GM04504 (cell line): ENCODE measurements around the gene PRCC.

Source experiments
- DNase-seq: peaks from one replicate; pipeline ENCODE4 v3.0.0-alpha.2; 2012; ENCODE audit warnings: low read depth

PRCC gene

DNA sequence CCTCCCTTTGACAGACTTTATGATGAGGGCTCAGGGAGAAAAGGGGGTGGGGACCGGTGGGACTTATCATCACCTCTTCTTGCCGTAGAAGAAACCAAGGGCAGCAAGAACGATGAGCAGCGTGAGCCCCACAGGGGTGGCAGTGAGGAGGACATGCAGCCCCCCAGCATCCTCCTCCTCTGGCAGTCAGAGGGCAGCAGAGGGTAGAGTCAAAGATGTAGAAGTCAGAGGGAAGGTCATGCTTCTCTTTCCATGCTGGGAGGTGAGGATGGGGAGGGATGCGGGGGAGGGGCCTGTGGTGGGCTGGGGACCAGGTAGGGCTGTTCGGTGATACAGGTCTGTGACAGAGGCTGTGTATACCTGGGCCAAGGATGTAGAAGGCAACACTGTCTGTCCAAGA is 76.8 kb downstream of the PRCC start:
- DNase-seq, result no peak

DNA sequence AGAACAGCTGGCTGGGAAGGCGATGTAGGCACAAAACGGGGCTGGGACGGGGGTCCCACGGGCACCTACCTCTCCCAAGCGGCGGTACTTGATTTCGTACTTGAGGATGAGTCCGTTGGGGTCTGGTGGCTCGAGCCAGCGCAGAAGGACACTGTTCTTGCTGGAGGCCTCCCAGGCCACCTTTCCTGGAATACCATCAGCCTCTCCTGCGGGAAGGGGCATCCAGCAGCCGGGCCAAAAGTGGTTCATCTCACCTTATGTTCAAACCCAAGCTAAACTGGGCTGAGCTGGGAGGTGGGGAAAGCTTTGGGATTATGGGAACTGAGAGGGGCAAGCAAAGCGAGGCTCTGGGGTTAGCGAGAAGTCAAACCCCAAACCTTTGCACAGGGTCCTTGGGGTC is 77.3 kb downstream of the PRCC start:
- DNase-seq, result no peak

- DNase-seq, result no peak
Observed at GRCh38 chr1:156845055-156845952, 78.0 kb downstream of the PRCC start.

DNA sequence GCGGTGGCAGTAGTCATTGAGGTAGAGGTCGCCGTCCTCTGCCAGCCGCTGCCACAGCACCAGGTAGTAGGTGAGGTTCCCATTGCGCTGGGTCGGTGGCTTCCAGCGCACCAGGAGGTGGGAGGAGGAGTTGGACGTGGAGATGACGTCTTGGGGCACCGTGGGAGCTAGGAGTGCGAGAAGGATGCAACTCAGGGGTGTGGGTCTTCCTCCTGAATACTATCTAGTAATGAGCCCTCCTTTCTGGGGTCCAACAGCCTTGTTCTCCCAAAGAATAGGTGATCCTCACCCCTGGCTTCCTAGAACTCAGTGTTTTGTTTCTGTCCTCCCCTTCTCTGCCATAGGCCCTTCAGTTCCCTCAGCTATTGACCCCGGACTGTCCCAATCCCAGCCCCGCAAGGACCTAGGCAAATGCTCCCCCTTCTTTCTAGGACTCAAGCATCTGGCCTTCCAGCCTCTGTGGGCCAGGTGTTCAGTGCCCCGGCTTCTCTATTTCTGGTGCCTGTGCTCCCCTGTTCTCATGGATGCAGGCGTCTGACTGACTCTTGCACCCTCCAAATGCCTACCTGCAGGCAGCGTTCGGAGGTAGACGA is 78.7 kb downstream of the PRCC start:
- no peak for DNase-seq

DNA sequence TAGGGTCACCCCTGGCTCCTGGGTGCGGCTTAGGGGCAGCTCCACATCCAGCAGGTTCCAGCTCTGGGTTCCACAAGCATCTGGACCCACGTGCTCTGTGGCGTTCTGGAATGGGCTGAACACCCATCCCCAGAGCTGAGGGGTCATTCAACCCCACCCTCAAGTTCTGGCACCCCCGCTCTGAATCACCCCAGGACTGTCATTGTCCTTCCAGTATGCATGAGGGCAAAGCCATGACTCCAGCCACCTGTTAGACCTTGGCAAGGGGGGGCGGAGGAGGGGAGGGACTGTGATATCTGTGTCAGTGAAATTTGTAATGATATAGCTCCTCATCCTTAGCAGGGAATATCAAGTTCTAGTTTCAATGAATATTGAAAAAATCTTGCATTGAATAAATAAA is 79.3 kb downstream of the PRCC start:
- DNase-seq, result no peak

- DNase-seq, result no peak
Observed at GRCh38 chr1:156847591-156848460, 80.5 kb downstream of the PRCC start.

DNA sequence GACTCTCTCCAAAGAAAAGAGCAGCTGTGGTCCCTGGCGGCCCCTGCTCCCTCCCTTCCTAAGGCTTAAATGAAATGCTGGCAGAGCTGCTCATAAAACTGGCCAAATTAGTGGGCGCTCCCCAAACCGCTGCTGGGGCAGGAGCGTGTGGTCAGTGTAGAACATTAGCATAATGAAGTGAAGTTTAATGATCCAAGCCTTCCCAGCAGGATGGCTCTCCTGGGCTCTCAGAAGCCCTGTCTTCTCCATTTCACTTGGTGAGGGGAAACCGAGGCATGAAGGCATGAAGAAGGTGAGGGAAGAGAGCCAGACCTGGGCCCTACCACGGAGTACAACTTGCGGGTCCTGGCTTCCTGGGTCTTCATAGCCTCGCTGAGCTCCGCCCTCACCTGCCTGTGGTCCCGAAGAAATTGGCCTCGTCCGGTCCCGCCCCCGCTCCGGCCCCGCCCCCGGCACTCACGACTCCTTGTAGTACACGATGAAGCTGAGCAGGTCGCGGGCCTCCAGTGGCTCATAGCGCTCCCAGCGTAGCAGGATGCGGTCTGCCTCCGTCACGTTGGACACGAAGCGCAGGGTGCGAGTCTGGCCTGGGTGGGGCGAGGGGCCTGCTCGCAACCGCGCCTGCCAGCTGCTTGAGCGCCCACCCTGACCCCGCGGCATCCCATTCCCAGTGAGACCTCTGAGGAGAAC is 81.3 kb downstream of the PRCC start:
- DNase-seq, result no peak

DNA sequence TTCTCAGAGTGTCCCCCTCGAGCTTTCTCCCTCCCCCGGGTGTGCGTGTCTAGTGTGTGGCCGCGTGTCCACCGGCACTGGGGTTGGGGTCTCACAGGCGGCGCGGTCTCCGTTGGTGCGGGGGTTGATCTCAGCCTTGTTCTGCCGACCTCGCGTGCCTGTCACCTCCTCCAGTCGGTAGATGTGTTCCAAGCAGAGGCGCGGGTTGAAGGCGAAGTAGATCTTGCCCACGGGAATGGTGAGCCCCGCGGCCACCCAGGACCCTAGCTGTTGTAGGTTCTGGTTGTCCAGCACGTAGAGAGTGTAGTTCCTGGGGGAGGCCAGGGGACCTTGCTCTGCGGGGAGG is 81.8 kb downstream of the PRCC start:
- no peak for DNase-seq
